NB4 (cell line): ENCODE data around the gene GGACT.

Experiments
- DNase-seq: peaks from one replicate; pipeline ENCODE4 v3.0.0; 2010; ENCODE audit warnings: low read depth
- H3K4me3 ChIP-seq: one replicate; pipeline ENCODE4 v1.5.1; 2011; ENCODE audit warnings: mild to moderate bottlenecking, low read depth, low read length, moderate library complexity
- CTCF ChIP-seq: IDR thresholded peaks from one replicate; pipeline ENCODE4 v1.5.1; 2012; ENCODE audit warnings: low read depth, low read length
- MAX ChIP-seq: IDR thresholded peaks from 2 replicates; pipeline ENCODE4 v1.6.1; 2011; ENCODE audit warnings: low read depth, low read length
- MYC ChIP-seq: IDR thresholded peaks from 2 replicates; pipeline ENCODE4 v1.6.1; 2011; ENCODE audit warnings: low read depth, low read length
- POLR2A ChIP-seq: IDR thresholded peaks from 2 replicates; pipeline ENCODE4 v1.6.1; 2011; ENCODE audit warnings: mild to moderate bottlenecking; ENCODE audit not compliant: insufficient read length; ENCODE audit errors: extremely low read depth

Gene GGACT

GRCh38 chr13:100537486-100537885 is 51.1 kb downstream of the GGACT start:
- DNase-seq: no peak
- no peak for TF ChIP-seq MAX
- no peak for TF ChIP-seq POLR2A
- TF ChIP-seq CTCF: no peak
- TF ChIP-seq MYC: no peak
- no peak overlapping the region for H3K4me3 ChIP-seq

GRCh38 chr13:100536643-100537180 is 51.9 kb downstream of the GGACT start:
- no peak for DNase-seq
- no peak overlapping the region for H3K4me3 ChIP-seq
- no peak for TF ChIP-seq POLR2A
- no peak for TF ChIP-seq CTCF
- TF ChIP-seq MAX: no peak
- TF ChIP-seq MYC: no peak

- no peak overlapping the region for H3K4me3 ChIP-seq
- no peak for TF ChIP-seq POLR2A
- no peak for TF ChIP-seq CTCF
- no peak for TF ChIP-seq MYC
- no peak for TF ChIP-seq MAX
- DNase-seq: no peak
These were observed 53.0 kb downstream of the GGACT start for GRCh38 chr13:100535426-100536135.

GRCh38 chr13:100534911-100535310 is 53.7 kb downstream of the GGACT start:
- no peak overlapping the region for H3K4me3 ChIP-seq
- no peak for TF ChIP-seq POLR2A
- no peak for TF ChIP-seq MYC
- TF ChIP-seq CTCF: no peak
- no peak for TF ChIP-seq MAX

GRCh38 chr13:100534147-100534843 is 54.3 kb downstream of the GGACT start:
- no peak overlapping the region for H3K4me3 ChIP-seq
- no peak for DNase-seq
- TF ChIP-seq CTCF: no peak

More at GRCh38 chr13:100534911-100535310, 53.7 kb downstream of the GGACT start:
- no peak for DNase-seq
